Kasumi-1 (cell line): Measurements from ENCODE around the gene ESPNL.
"Not testable (repeated sequence)": the region's sequence is repeated elsewhere in the genome, so short reads cannot be mapped to it uniquely, and the experiment has no call there.

Source experiments
- DNase-seq, 2 experiments: peaks; one replicate each; lab custom pipeline; 2025; lab: John Stamatoyannopoulos, UW

The ESPNL gene

GRCh38 chr2:238114851-238115660, 14.9 kb downstream of the ESPNL start:
- no peak for DNase-seq

GRCh38 chr2:238115709-238116108, 15.6 kb downstream of the ESPNL start:
- DNase-seq: not testable (repeated sequence)

GRCh38 chr2:238116298-238117198, 16.4 kb downstream of the ESPNL start:
- no peak for DNase-seq

GRCh38 chr2:238117199-238118154, 17.3 kb downstream of the ESPNL start:
- DNase-seq: no peak

GRCh38 chr2:238119756-238120462, 19.8 kb downstream of the ESPNL start:
- DNase-seq: no peak

GRCh38 chr2:238120463-238121298, 20.5 kb downstream of the ESPNL start:
- DNase-seq: no peak

- DNase-seq: no peak
These were observed 21.6 kb downstream of the ESPNL start for GRCh38 chr2:238121511-238122286.

- DNase-seq: no peak
These were observed 22.4 kb downstream of the ESPNL start for GRCh38 chr2:238122287-238123217.

- DNase-seq: no peak
These were observed 23.3 kb downstream of the ESPNL start for GRCh38 chr2:238123218-238123971.

GRCh38 chr2:238123991-238124470, 23.9 kb downstream of the ESPNL start:
- DNase-seq: no peak

- DNase-seq: no peak
These were observed 24.5 kb downstream of the ESPNL start for GRCh38 chr2:238124488-238125126.

- DNase-seq: no peak
These were observed 25.2 kb downstream of the ESPNL start for GRCh38 chr2:238125127-238125885.

- no peak for DNase-seq
These were observed 26.2 kb downstream of the ESPNL start for GRCh38 chr2:238126338-238126737.

- no peak for DNase-seq
These were observed 26.6 kb downstream of the ESPNL start for GRCh38 chr2:238126775-238127164.

- no peak for DNase-seq
These were observed 27.3 kb downstream of the ESPNL start for GRCh38 chr2:238127165-238128060.
